IMR-90 (cell line): ENCODE results near the gene MATN3. TPM values are rescaled to one million over a fixed set of nuclear protein-coding genes. Genes with fewer than 3 reads are reported as not detected.

Source experiments
- ATAC-seq: fragments of 200-7000 bp; cut with Tn5 transposase; 2 replicates; pipeline ENCODE4 v1.9.1; 2020; ENCODE audit warnings: low read depth, mild to moderate bottlenecking, moderate library complexity
- BruUV-seq: library from RNA; stranded (reverse); fragments of 400-500 nt; replicated peaks from 2 replicates; lab custom pipeline; 2021; lab: Mats Ljungman, UMichigan
- CTCF ChIA-PET: fragments of 300-600 bp; formaldehyde crosslinking; extraction: SDS; loops from one replicate; lab custom pipeline; 2021; ENCODE audit warnings: antibody characterized with exemption; lab: Yijun Ruan, JAX
- POLR2A ChIA-PET: fragments of 300-600 bp; sonication (Branson Sonifier 250); formaldehyde crosslinking; loops from one replicate; lab custom pipeline; 2022; ENCODE audit warnings: antibody characterized with exemption; ENCODE audit not compliant: unreplicated experiment; lab: Charles Lee
- DNase-seq: peaks from one replicate; pipeline ENCODE4 v3.0.0; 2013
- H2AFZ ChIP-seq: replicated peaks from 2 replicates; pipeline ENCODE3; 2013; ENCODE audit warnings: low read length, mild to moderate bottlenecking; ENCODE audit not compliant: poor library complexity
- H2AK5ac ChIP-seq: 2 replicates; pipeline ENCODE4 v1.6.1; 2013; ENCODE audit warnings: low read depth, low read length, inconsistent platforms
- H2AK9ac ChIP-seq: replicated peaks from 2 replicates; pipeline ENCODE3; 2013; ENCODE audit warnings: mild to moderate bottlenecking, low read depth, low read length, moderate library complexity; ENCODE audit not compliant: poor library complexity
- H2BK120ac ChIP-seq: 2 replicates; pipeline ENCODE4 v1.6.1; 2013; ENCODE audit warnings: low read depth, low read length, inconsistent platforms
- H2BK15ac ChIP-seq: 3 replicates; pipeline ENCODE4 v1.6.1; 2013; ENCODE audit warnings: low read depth, low read length, inconsistent platforms
- H2BK20ac ChIP-seq: 2 replicates; pipeline ENCODE4 v1.6.1; 2013; ENCODE audit warnings: low read depth, mild to moderate bottlenecking, inconsistent platforms, low read length, moderate library complexity
- H2BK5ac ChIP-seq: 2 replicates; pipeline ENCODE4 v1.6.1; 2013; ENCODE audit warnings: mild to moderate bottlenecking, low read depth, low read length, inconsistent platforms; ENCODE audit not compliant: poor library complexity, severe bottlenecking
- H3K14ac ChIP-seq: replicated peaks from 2 replicates; pipeline ENCODE4 v1.6.1; 2013; ENCODE audit warnings: low read depth, low read length, inconsistent platforms
- H3K18ac ChIP-seq: 2 replicates; pipeline ENCODE4 v1.6.1; 2013; ENCODE audit warnings: low read depth, low read length, control low read depth
- H3K23ac ChIP-seq: 2 replicates; pipeline ENCODE4 v1.6.1; 2013; ENCODE audit warnings: low read depth, low read length, inconsistent platforms
- H3K27ac ChIP-seq: 2 replicates; pipeline ENCODE4 v1.5.1; 2013; ENCODE audit warnings: mild to moderate bottlenecking, control low read depth, low read length; ENCODE audit not compliant: insufficient read depth
- H3K27me3 ChIP-seq: 2 replicates; pipeline ENCODE4 v1.6.1; 2013; ENCODE audit warnings: low read length; ENCODE audit not compliant: control insufficient read depth, insufficient read depth
- H3K36me3 ChIP-seq: 2 replicates; pipeline ENCODE4 v1.6.1; 2013; ENCODE audit warnings: low read length, mixed read lengths; ENCODE audit not compliant: control insufficient read depth, insufficient read depth
- H3K4ac ChIP-seq: 2 replicates; pipeline ENCODE4 v1.6.1; 2013; ENCODE audit warnings: low read depth, low read length, inconsistent platforms
- H3K4me1 ChIP-seq: 2 replicates; pipeline ENCODE4 v1.6.1; 2013; ENCODE audit warnings: low read length, mixed read lengths; ENCODE audit not compliant: control insufficient read depth, insufficient read depth
- H3K4me2 ChIP-seq: 2 replicates; pipeline ENCODE4 v1.6.1; 2013; ENCODE audit warnings: low read depth, mild to moderate bottlenecking, control low read depth, low read length, moderate library complexity
- H3K4me3 ChIP-seq: 2 replicates; pipeline ENCODE4 v1.5.1; 2013; ENCODE audit warnings: low read depth, mild to moderate bottlenecking, control low read depth, low read length, moderate library complexity; ENCODE audit not compliant: insufficient read depth
- H3K56ac ChIP-seq: 2 replicates; pipeline ENCODE4 v1.6.1; 2013; ENCODE audit warnings: low read length, inconsistent platforms; ENCODE audit not compliant: insufficient read depth; ENCODE audit errors: extremely low read depth
- H3K79me1 ChIP-seq, 2 experiments: 2 replicates each; pipeline ENCODE4 v1.6.1; 2013; ENCODE audit warnings: low read length in 2 of 2, inconsistent platforms in 1 of 2, low read depth in 1 of 2
- H3K9ac ChIP-seq: 2 replicates; pipeline ENCODE4 v1.6.1; 2013; ENCODE audit warnings: low read depth, low read length, control low read depth
- H3K9me1 ChIP-seq: 2 replicates; pipeline ENCODE4 v1.6.1; 2013; ENCODE audit warnings: low read length, inconsistent platforms; ENCODE audit not compliant: insufficient read depth
- H3K9me3 ChIP-seq: 2 replicates; pipeline ENCODE4 v1.6.1; 2013; ENCODE audit warnings: low read length; ENCODE audit not compliant: control insufficient read depth, insufficient read depth
- H4K20me1 ChIP-seq: 2 replicates; pipeline ENCODE4 v1.6.1; 2013; ENCODE audit warnings: low read length, inconsistent platforms; ENCODE audit not compliant: insufficient read depth
- H4K5ac ChIP-seq: 2 replicates; pipeline ENCODE4 v1.6.1; 2013; ENCODE audit warnings: mild to moderate bottlenecking, low read depth, low read length, control low read depth
- H4K8ac ChIP-seq, 2 experiments: 2 replicates each; pipeline ENCODE4 v1.6.1; 2013; ENCODE audit warnings: low read depth in 2 of 2, low read length in 2 of 2, control low read depth in 1 of 2, inconsistent platforms in 1 of 2
- H4K91ac ChIP-seq: 2 replicates; pipeline ENCODE4 v1.6.1; 2013; ENCODE audit warnings: low read depth, low read length, inconsistent platforms; ENCODE audit not compliant: insufficient read depth
- BHLHE40 ChIP-seq: fragments of 150-350 bp; IDR thresholded peaks from 2 replicates; pipeline ENCODE4 v1.6.1; 2016; ENCODE audit warnings: mild to moderate bottlenecking, low read depth, low read length
- CEBPB ChIP-seq: IDR thresholded peaks from 2 replicates; pipeline ENCODE4 v1.6.1; 2012; ENCODE audit warnings: low read depth, low read length, improper control_type of control experiment
- CHD1 ChIP-seq: IDR thresholded peaks from 2 replicates; pipeline ENCODE4 v1.6.1; 2012; ENCODE audit warnings: low read depth, low read length, improper control_type of control experiment
- FOS ChIP-seq: fragments of 150-350 bp; IDR thresholded peaks from 2 replicates; pipeline ENCODE4 v1.6.1; 2016; ENCODE audit warnings: low read depth, low read length
- MAFK ChIP-seq: IDR thresholded peaks from 2 replicates; pipeline ENCODE4 v1.6.1; 2012; ENCODE audit warnings: low read depth, low read length, improper control_type of control experiment
- MXI1 ChIP-seq: IDR thresholded peaks from 2 replicates; pipeline ENCODE4 v1.6.1; 2012; ENCODE audit warnings: low read depth, mild to moderate bottlenecking, low read length, moderate library complexity, borderline replicate concordance
- NFE2L2 ChIP-seq: fragments of 150-350 bp; IDR thresholded peaks from 2 replicates; pipeline ENCODE4 v1.6.1; 2016; ENCODE audit warnings: low read depth, mild to moderate bottlenecking, low read length
- POLR2A ChIP-seq: IDR thresholded peaks from 2 replicates; pipeline ENCODE4 v1.6.1; 2012; ENCODE audit warnings: mild to moderate bottlenecking, low read depth, low read length
- RAD21 ChIP-seq: IDR thresholded peaks from 2 replicates; pipeline ENCODE4 v1.6.1; 2012; ENCODE audit warnings: low read length, improper control_type of control experiment
- RCOR1 ChIP-seq: IDR thresholded peaks from 2 replicates; pipeline ENCODE4 v1.6.1; 2012; ENCODE audit warnings: mild to moderate bottlenecking, low read length, improper control_type of control experiment; ENCODE audit not compliant: insufficient replicate concordance
- RFX5 ChIP-seq: IDR thresholded peaks from 2 replicates; pipeline ENCODE4 v1.8.0; 2012; ENCODE audit warnings: low read depth, mild to moderate bottlenecking, low read length, moderate library complexity
- SMC3 ChIP-seq: fragments of 150-350 bp; IDR thresholded peaks from 2 replicates; pipeline ENCODE4 v1.6.1; 2016; ENCODE audit warnings: low read depth, mild to moderate bottlenecking, antibody characterized with exemption, low read length, moderate library complexity
- WGBS, 2 experiments: methylation state at CpG; one replicate each; pipeline versions ENCODE4 v1.1.5 to v1.1.7; 2013; ENCODE audit warnings: missing lambda C conversion rate in 2 of 2; ENCODE audit not compliant: insufficient read length in 1 of 2; ENCODE audit errors: extremely low coverage in 2 of 2; 5-methylcytosine and 5-hydroxymethylcytosine counted together
- dilution Hi-C: fragments of 300-500 bp; cut with HindIII; formaldehyde crosslinking; loops from one replicate; pipeline ENCODE4 v1.14.3; 2018; ENCODE audit warnings: low sequenced_read_pairs; ENCODE audit not compliant: unreplicated experiment
- in situ Hi-C: fragments of 300-500 bp; cut with MboI; formaldehyde crosslinking; loops from 3 replicates; pipeline ENCODE4 v1.14.3; 2019; ENCODE audit warnings: low sequenced_read_pairs, inconsistent platforms, mixed read lengths
- intact Hi-C: fragments of 100-400 bp; cut with micrococcal nuclease; formaldehyde crosslinking; loops from 2 replicates; pipeline ENCODE4 v1.10.0; 2022
- polyA plus RNA-seq, 3 experiments: library from polyadenylated mRNA; depleted of rRNA; stranded (reverse); fragments of >200 nt; gene quantifications; 2 replicates each; pipeline ENCODE4 v1.2.3, GENCODE V29; 2012; ENCODE audit warnings: low replicate concordance in 1 of 3
- total RNA-seq: library from RNA; depleted of rRNA; stranded (reverse); fragments of >200 nt; gene quantifications from 2 replicates; pipeline ENCODE4 v1.2.3, GENCODE V29; 2012
- TF ChIP-seq, protein P1 (sequence below): fragments of 150-350 bp; IDR thresholded peaks from 2 replicates; pipeline ENCODE4 v1.6.1; 2017; ENCODE audit warnings: mild to moderate bottlenecking, antibody characterized with exemption, low read length, low read depth
- TF ChIP-seq, protein P2 (sequence below): fragments of 150-350 bp; IDR thresholded peaks from 2 replicates; pipeline ENCODE4 v1.6.1; 2016; ENCODE audit warnings: low read depth, mild to moderate bottlenecking, low read length, moderate library complexity, borderline replicate concordance

MATN3 gene
- total and polyA plus RNA-seq, 2 of the 4 experiments (the other 2 are of a cell fraction): 0.90 to 3.0 TPM

DNA sequence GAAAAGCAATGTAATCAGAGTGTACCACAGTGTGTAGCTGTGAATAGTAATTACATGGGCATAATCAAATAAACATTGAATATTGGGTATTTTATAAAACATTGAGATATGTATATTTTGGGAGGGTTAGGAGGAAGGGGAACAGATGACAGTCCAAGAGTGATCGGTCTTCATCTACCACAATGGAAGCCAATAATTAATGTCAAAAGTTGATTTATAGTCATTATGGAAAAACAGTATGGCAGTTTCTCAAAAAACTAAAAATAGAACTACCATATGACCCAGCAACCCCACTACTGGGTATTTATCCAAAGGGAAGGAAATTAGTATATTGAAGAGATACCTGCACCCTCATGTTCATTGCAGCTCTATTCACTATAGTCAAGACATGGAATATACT lies 44.8 kb upstream of the MATN3 start:
- H3K4me2 ChIP-seq: no peak overlapping the region
- no peak overlapping the region for H3K18ac ChIP-seq
- dilution Hi-C loops: no loop called here
- H2AK5ac ChIP-seq: no peak overlapping the region
- no peaks in the 10 kb centered on the region for H3K36me3 ChIP-seq
- H3K27ac ChIP-seq: no peak overlapping the region
- H4K20me1 ChIP-seq: peaks cover 1% of the 10 kb centered on the region
- peaks cover 0 to 7% of the 10 kb centered on the region in 2 experiments; a peak in 2 of 4 replicates for H3K79me1 ChIP-seq
- no peaks in the 10 kb centered on the region for H3K27me3 ChIP-seq
- in situ Hi-C loops: no loop called here
- no peak overlapping the region for H3K56ac ChIP-seq
- no peak overlapping the region for H3K9ac ChIP-seq
- H4K5ac ChIP-seq: no peak overlapping the region
- ATAC-seq (no peak), DNase-seq (no peak)
- H3K23ac ChIP-seq: no peak overlapping the region
- H2BK120ac ChIP-seq: no peak overlapping the region
- no peak overlapping the region for H2AK9ac ChIP-seq
- intact Hi-C loops: no loop called here
- POLR2A ChIA-PET: no interaction called here
- H3K9me3 ChIP-seq: no peaks in the 10 kb centered on the region
- CTCF ChIA-PET: no interaction called here
- no TSS peak for BruUV-seq
- no peak overlapping the region for H2BK15ac ChIP-seq
- H4K91ac ChIP-seq: no peak overlapping the region
- no peak overlapping the region for H2BK5ac ChIP-seq
- whole genome bisulfite sequencing, 2 experiments: no CpG with 5 or more reads among the region's 1 CpG
- H4K8ac ChIP-seq: no peak overlapping the region
- no peak overlapping the region for H2BK20ac ChIP-seq
- peaks cover 9% of the 10 kb centered on the region for H3K9me1 ChIP-seq
- H3K4me3 ChIP-seq: no peak overlapping the region
- H2AFZ ChIP-seq: no peak overlapping the region
- H3K4me1 ChIP-seq: peaks cover 10% of the 10 kb centered on the region
- no peak for TF ChIP-seq POLR2A
- TF ChIP-seq, protein P1, sequence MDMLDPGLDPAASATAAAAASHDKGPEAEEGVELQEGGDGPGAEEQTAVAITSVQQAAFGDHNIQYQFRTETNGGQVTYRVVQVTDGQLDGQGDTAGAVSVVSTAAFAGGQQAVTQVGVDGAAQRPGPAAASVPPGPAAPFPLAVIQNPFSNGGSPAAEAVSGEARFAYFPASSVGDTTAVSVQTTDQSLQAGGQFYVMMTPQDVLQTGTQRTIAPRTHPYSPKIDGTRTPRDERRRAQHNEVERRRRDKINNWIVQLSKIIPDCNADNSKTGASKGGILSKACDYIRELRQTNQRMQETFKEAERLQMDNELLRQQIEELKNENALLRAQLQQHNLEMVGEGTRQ: no peak
- TF ChIP-seq MAFK: no peak
- TF ChIP-seq BHLHE40: no peak
- TF ChIP-seq RCOR1: no peak
- TF ChIP-seq, protein P2, sequence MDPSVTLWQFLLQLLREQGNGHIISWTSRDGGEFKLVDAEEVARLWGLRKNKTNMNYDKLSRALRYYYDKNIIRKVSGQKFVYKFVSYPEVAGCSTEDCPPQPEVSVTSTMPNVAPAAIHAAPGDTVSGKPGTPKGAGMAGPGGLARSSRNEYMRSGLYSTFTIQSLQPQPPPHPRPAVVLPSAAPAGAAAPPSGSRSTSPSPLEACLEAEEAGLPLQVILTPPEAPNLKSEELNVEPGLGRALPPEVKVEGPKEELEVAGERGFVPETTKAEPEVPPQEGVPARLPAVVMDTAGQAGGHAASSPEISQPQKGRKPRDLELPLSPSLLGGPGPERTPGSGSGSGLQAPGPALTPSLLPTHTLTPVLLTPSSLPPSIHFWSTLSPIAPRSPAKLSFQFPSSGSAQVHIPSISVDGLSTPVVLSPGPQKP: no peak
- TF ChIP-seq CHD1: no peak
- TF ChIP-seq NFE2L2: no peak
- TF ChIP-seq RFX5: no peak
- TF ChIP-seq FOS: no peak
- no peak for TF ChIP-seq CEBPB
- TF ChIP-seq MXI1: no peak
- no peak for TF ChIP-seq RAD21
- no peak for TF ChIP-seq SMC3
- no peak overlapping the region for H3K14ac ChIP-seq
- H3K4ac ChIP-seq: no peak overlapping the region
